PC-3 (cell line): ENCODE measurements around the gene KAZN.

Source experiments
- CTCF ChIP-seq: fragments of 300-600 bp; sonication (generic); conservative IDR thresholded peaks from 2 replicates; pipeline ENCODE4 v1.5.1; 2017; ENCODE audit warnings: antibody characterized with exemption, low read depth, mild to moderate bottlenecking, low read length
- EZH2 ChIP-seq: fragments of 300-600 bp; sonication (generic); IDR thresholded peaks from one replicate; pipeline ENCODE4 v1.6.1; 2017; ENCODE audit warnings: antibody characterized with exemption, mild to moderate bottlenecking, low read length; ENCODE audit not compliant: unreplicated experiment

DNA sequence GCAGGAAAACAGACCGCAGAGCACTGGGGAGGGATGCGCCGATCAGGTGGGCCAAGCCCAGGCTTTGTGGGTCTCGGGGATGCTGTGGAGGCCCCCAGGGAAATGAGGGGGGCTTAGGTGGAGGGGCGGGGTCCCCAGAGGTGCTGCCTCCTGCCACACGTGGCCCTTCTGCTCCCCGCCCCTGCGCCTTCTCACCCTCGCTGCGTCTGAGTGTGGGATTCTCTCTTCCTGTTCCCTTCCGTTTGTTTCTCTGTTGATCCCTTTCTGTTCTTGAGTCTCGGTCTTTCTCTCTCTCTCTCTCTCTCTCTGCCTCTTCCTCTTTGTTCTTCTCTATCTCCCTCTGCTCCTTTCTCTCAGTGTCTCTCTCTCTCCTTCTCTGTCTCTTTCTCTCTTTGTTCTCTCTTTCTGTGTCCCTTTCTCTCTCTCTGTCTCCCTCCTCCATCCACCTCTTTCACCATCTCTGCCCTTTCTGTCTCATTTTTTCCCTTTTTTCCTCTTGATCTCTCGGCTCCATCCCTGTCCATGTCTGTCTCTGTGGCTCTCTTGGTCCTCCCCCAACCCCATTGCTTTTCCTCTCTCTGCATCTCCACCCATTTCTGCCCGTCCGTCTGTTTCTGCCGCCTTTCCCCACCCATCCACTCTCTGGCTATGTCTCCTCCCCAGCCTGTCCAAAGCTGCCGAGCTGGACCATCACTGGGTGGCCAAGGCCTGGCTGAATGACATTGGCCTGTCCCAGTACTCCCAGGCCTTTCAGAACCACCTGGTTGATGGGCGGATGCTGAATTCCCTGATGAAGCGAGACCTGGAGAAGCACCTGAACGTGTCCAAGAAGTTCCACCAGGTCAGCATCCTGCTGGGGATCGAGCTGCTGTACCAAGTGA, 502.6 kb downstream of the KAZN start:
- no peak for TF ChIP-seq CTCF
- no peak for TF ChIP-seq EZH2
